Adipose tissue (tissue), 3 donors: ENCODE measurements around the gene GAB3. TPM values are rescaled to one million over a fixed set of nuclear protein-coding genes. Genes with fewer than 3 reads are reported as not detected.

Source experiments
- H3K27ac ChIP-seq: one replicate; pipeline ENCODE4 v1.5.1; 2013; ENCODE audit warnings: low read depth, low read length
- WGBS, 3 donors: extraction: QIAGEN DNeasy Blood & Tissue Kit; methylation state at CpG; one replicate each; pipeline ENCODE4 v1.1.7; 2013; 5-methylcytosine and 5-hydroxymethylcytosine counted together
- polyA plus RNA-seq, 3 donors: library from polyadenylated mRNA; stranded (reverse); fragments of 200-250 nt; gene quantifications; one replicate each; pipeline ENCODE4 v1.2.3, GENCODE V29; 2013
- donor health status: healthy with polysubstance abuse.
- donor health status: Bipolar disorder and iron deficiency.
- donor health status: healthy.

Gene GAB3
- polyA plus RNA-seq, 3 donors, result 0.85 to 2.9 (median 2.7) TPM

DNA sequence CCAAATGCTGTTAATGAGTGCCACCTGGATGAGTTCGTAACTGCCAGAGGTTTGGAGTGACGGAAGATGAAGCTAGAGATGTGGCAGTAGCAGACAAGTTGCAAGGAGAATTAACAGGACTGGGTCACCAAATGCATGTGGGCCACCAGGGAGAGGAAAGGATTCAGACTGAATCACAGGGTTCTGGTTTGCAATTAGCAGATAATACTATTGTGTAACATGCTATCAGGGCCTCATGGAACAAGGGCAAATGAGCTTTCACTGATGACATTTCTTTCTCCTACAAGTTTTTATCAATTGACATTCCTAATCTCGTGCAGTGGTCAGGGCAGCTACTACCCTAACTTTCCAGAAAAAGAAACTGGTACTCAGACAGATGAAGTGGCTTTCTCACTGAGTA, 21.4 kb downstream of the GAB3 start:
- H3K27ac ChIP-seq, result no peak overlapping the region
- WGBS, 3 donors, result 62 to 71% (median 66%) methylated on average over 3 of the region's 3 CpGs

GRCh38 chrX:154728431-154729190, 22.3 kb downstream of the GAB3 start:
- 55 to 81% (median 57%) methylated on average over 7 of the region's 7 CpGs for WGBS, 3 donors
- no peak overlapping the region for H3K27ac ChIP-seq

GRCh38 chrX:154727871-154728270, 23.0 kb downstream of the GAB3 start:
- 17 to 49% (median 34%) methylated on average over 3 of the region's 3 CpGs for WGBS, 3 donors
- no peak overlapping the region for H3K27ac ChIP-seq

DNA sequence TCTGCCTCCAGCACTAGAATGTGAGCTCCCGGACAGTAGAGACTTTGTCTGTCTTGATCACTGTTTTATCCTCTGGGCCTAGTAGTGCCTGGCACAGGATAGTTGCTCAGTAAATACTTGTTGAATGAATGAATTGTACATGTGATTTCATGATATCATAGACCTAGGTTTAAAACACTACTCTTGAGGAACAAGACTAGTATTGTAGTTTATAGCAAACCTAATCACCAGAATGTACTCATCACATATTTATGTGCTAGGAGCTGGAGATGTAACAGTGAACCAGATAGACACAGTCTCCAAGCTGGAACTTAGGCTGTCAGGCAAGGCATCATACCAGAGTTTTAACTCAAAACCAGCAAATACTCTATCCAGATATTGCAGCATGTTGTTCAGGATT, 23.5 kb downstream of the GAB3 start:
- H3K27ac ChIP-seq, result no peak overlapping the region
- 64 to 80% (median 75%) methylated on average over 1 of the region's 1 CpG for WGBS, 3 donors

DNA sequence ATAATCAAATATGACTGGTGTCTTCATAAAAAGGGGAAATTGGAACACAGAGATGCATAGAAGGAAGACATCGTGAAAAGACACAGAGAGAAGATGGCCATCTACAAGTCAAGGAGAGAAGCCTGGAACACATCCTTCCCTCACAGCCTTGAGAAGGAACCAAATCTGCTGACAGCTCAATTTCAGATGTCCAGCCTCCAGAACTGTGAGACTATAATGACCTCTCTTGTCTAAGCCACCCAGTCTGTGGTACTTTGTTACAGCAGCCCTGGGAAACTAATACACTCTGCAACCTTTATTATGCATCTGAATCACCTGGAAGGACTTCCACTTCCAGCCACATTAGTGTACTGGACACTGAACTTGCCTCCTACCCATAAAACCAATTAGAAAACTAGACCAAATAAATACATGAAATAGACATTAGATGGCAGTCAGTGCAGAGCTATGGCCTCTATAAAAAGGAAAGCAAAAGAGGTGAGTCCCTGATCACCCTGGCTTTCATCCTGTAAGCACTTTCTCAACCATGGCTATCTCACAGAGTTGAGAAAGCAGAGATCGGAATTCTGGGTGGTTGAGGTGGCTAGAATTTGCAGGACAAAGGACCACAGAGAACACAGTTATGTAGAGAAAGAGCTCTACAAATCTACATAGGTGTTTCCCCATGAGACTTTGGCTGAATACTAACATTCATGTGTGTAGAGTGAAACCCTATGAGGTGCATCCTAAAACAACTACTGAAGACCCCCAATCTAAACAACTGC, 25.7 kb downstream of the GAB3 start:
- H3K27ac ChIP-seq, result no peak overlapping the region
- 65 to 85% (median 77%) methylated on average over 2 of the region's 2 CpGs for WGBS, 3 donors

DNA sequence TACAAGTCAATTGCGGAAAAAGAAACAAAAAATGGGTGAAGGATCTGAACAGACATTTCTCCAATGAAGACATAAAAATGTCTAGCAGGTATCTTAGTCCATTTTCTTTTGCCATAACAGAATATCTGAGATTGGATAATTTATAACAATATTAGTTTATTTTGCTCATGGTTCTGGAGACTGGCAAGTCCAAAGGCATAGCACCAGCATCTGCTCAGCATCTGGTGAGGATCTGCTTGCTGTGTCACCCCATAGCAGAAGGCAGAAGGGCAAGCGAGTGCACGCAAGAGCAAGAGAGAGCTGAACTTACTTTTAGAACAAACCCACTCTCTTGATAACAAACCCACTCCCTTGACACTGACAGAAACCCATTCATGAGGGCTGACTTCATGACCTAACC, 29.7 kb downstream of the GAB3 start:
- H3K27ac ChIP-seq, result no peak overlapping the region
- 91 to 100% (median 98%) methylated on average over 3 of the region's 3 CpGs for WGBS, 3 donors

GRCh38 chrX:154720067-154720466, 30.8 kb downstream of the GAB3 start:
- 62 to 67% (median 65%) methylated on average over 4 of the region's 4 CpGs for WGBS, 3 donors
- no peak overlapping the region for H3K27ac ChIP-seq

DNA sequence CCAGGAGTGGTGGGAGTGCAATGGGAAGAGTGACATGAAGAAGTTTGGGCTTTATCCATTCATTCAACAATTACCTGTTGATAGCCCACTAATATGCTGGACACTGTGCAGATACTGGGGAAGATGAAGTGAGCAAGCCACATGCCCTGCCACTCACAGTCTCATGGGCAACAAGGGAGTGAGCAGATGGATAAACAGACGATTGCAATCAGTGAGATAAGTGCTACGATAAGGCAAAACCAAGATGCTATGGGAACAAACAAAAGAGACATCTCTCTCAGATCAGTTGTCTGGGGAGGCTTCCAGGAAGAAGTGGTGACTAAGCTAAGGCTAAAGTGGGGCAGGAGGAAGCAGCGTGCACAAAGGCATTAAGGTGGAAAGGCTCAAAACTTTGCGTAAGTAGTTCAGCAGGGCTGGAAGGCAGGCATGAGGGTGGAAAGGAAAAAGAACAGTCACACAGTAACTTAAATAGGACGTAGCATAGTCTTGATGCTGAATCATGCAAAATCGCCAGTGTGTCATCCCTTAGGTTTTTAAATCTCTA, 31.7 kb downstream of the GAB3 start:
- no peak overlapping the region for H3K27ac ChIP-seq
- WGBS, 3 donors, result 35 to 66% (median 50%) methylated on average over 6 of the region's 6 CpGs

GRCh38 chrX:154718616-154719015, 32.3 kb downstream of the GAB3 start:
- WGBS, 3 donors, result 26 to 85% (median 44%) methylated on average over 1 of the region's 1 CpG

GRCh38 chrX:154717824-154718223, 33.1 kb downstream of the GAB3 start:
- 27 to 47% (median 35%) methylated on average over 7 of the region's 7 CpGs for WGBS, 3 donors
- no peak overlapping the region for H3K27ac ChIP-seq

More at GRCh38 chrX:154718616-154719015, 32.3 kb downstream of the GAB3 start:
- no peak overlapping the region for H3K27ac ChIP-seq

DNA sequence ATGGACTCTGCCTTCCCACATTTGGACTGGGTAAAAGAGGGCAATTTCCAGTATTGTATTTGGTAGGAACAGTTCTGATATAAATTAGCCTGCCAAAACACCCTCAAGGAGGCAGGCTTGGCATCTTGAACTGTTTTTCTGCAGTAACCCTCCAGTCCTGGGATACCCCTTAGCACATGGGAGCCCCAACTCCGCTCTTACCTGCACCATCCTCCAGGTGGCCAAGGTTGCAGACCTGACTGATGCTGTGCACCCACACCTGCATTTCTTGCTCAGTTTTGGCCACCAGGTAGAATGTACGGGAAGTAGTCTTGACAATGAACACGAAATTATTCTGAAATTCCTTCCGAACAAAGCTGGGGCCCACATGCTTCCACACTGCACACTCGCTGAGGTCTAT, 35.1 kb downstream of the GAB3 start:
- WGBS, 3 donors, result 75 to 96% (median 83%) methylated on average over 5 of the region's 5 CpGs

GRCh38 chrX:154714925-154715324, 36.0 kb downstream of the GAB3 start:
- no peak overlapping the region for H3K27ac ChIP-seq
- WGBS, 3 donors, result 0 to 2% (median 1%) methylated on average over 2 of the region's 2 CpGs

More for the DNA sequence above, 35.1 kb downstream of the GAB3 start:
- H3K27ac ChIP-seq, result no peak overlapping the region

GRCh38 chrX:154712781-154713740, 37.8 kb downstream of the GAB3 start:
- 51 to 75% (median 53%) methylated on average over 7 of the region's 7 CpGs for WGBS, 3 donors

GRCh38 chrX:154711264-154711663, 39.6 kb downstream of the GAB3 start:
- 48 to 81% (median 78%) methylated on average over 1 of the region's 1 CpG for WGBS, 3 donors
- H3K27ac ChIP-seq, result no peak overlapping the region

More at GRCh38 chrX:154712781-154713740, 37.8 kb downstream of the GAB3 start:
- H3K27ac ChIP-seq, result no peak overlapping the region

DNA sequence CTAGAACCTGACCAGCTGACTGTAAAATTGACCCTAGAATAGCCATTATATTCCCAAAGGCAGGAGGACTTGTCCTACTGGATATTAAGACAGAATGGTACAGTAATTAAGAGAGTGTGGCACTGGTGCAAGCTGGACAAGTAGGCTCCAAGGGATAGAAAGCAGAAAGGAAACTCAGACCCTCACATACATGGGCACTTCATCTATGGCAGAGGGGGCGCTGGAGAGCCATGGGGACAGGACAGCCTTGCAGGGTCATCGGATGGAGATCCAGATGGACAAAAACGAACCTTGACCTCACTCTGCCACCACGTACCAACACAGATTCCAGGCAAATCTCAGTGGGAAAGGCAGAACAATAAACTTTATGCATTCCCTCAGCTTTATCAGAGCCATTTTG, 40.6 kb downstream of the GAB3 start:
- WGBS, 3 donors, result 59 to 80% (median 67%) methylated on average over 4 of the region's 4 CpGs
- no peak overlapping the region for H3K27ac ChIP-seq

GRCh38 chrX:154698630-154699248, 52.1 kb downstream of the GAB3 start:
- 73 to 84% (median 79%) methylated on average over 6 of the region's 6 CpGs for WGBS, 3 donors
- no peak overlapping the region for H3K27ac ChIP-seq

- 54 to 100% (median 82%) methylated on average over 1 of the region's 1 CpG for WGBS, 3 donors
These were observed 54.2 kb downstream of the GAB3 start for GRCh38 chrX:154696676-154697045.

More at GRCh38 chrX:154696676-154697045, 54.2 kb downstream of the GAB3 start:
- no peak overlapping the region for H3K27ac ChIP-seq
